ENCODE measurements around the gene TMEM273. TPM values are rescaled to one million over a fixed set of nuclear protein-coding genes. Genes with fewer than 3 reads are reported as not detected.
"Not testable (repeated sequence)": the region's sequence is repeated elsewhere in the genome, so short reads cannot be mapped to it uniquely, and the experiment has no call there.

TMEM273 gene
- total RNA-seq, 1 donor from 2014 or later: not detected

DNA sequence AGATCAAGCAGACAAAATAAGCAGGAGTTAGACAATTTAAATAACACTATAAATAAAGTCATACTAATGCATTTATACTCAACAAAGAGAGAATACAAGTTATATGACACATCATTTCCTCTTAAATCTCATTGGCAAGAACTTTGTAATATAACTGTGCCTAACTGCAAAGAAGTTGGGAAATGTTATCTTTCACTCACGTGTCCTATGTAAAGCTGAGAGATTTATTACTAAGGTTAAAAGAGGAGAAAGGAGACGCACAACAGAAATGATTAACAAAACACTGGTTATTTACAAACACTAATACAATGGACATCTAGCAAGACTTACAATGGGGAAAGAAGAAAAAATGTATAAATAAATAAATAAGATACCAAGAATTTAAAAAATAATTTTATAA lies 12.7 kb upstream of the TMEM273 start:
- no peaks in the 10 kb centered on the region for H3K36me3 Mint-ChIP-seq (ENCODE audit: unreplicated experiment)
- H3K9me3 Mint-ChIP-seq (ENCODE audit: unreplicated experiment): no peaks in the 10 kb centered on the region
- no peak for DNase-seq (ENCODE audit: extremely low spot score, unreplicated experiment)
- no peaks in the 10 kb centered on the region for H3K4me1 Mint-ChIP-seq (ENCODE audit: unreplicated experiment)
- TF ChIP-seq CTCF (IDR thresholded peaks at IDR 0.05): no peak
- H3K4me3 Mint-ChIP-seq (ENCODE audit: unreplicated experiment): no peak overlapping the region
- peaks cover 62% of the 10 kb centered on the region for H3K27me3 Mint-ChIP-seq (ENCODE audit: unreplicated experiment)
- no peak overlapping the region for H3K27ac Mint-ChIP-seq (ENCODE audit: unreplicated experiment)

DNA sequence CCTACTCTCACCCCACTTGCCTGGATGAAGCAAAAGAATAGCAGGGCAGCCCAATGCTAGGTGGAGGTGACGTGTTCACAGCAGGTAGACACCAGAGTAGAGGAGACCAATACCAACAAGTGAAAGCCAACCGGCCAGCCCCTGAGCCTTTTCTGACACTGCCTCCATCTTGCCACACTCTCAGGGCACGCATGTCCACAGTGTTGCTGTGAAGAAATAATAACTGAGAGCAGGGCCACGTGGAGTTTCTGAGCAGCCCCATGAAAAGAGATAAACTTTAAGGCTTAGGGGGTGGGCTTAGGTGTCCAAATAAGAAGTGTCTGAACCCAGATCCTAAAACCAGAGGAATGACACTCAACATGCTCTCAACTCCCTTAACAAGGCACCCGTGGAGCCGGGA lies 9.0 kb upstream of the TMEM273 start:
- Mint-ChIP-seq H3K27ac (ENCODE audit: unreplicated experiment) (no peak overlapping the region), H3K4me1 (ENCODE audit: unreplicated experiment) (no peaks in the 10 kb centered on the region), H3K9me3 (ENCODE audit: unreplicated experiment) (no peaks in the 10 kb centered on the region), H3K4me3 (ENCODE audit: unreplicated experiment) (no peak overlapping the region), H3K27me3 (ENCODE audit: unreplicated experiment) (peaks cover 45% of the 10 kb centered on the region), H3K36me3 (ENCODE audit: unreplicated experiment) (no peaks in the 10 kb centered on the region)
- no peak for TF ChIP-seq CTCF (IDR thresholded peaks at IDR 0.05)
- DNase-seq (ENCODE audit: extremely low spot score, unreplicated experiment): peak; percentile 74

DNA sequence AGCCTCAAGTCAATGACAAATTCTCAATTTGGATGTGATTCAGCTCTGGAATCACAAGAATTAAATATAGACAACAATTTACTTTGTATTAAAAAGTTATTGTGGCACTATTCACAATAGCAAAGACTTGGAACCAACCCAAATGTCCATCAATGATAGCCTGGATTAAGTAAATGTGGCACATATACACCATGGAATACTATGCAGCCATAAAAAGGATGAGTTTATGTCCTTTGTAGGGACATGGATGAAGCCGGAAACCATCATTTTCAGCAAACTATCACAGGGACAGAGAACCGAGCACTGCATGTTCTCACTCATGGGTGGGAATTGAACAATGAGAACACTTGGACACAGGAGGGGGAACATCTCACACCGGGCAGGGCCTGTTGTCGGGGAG lies 7.7 kb upstream of the TMEM273 start:
- not testable (repeated sequence) for H3K4me1 Mint-ChIP-seq (ENCODE audit: unreplicated experiment); DNase-seq (ENCODE audit: extremely low spot score, unreplicated experiment); H3K36me3 Mint-ChIP-seq (ENCODE audit: unreplicated experiment); H3K27ac Mint-ChIP-seq (ENCODE audit: unreplicated experiment); H3K4me3 Mint-ChIP-seq (ENCODE audit: unreplicated experiment); H3K9me3 Mint-ChIP-seq (ENCODE audit: unreplicated experiment)
- peaks cover 47% of the 10 kb centered on the region for H3K27me3 Mint-ChIP-seq (ENCODE audit: unreplicated experiment)

DNA sequence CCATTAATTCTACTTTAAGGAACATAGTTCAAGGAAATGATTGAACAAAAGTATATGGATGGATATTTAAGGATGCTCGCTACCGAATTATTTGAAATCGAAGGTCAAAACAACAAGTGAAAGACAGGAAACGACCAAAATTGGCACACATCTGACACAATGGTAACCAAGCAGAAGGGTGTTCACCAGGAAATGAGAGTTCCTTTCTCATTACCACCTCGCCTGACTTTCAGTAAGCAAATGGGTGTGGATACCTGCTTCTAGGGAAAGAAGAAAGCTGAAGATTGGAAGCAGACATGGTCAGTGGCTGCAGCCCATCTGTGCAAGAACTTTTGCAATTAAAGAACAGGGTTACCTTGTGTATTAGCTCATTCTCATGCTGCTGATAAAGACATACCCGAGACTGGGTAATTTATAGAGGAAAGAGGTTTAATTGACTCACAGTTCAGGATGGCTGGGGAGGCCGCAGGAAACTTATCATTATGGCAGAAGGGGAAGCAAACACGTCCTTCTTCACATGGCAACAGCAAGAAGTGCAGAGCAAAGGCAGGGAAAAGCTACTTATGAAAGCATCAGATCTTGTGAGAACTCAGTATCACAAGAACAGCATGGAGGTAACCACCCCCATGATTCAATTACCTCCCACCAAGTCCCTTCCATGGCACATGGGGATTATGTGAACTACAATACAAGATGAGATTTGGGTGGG lies 6.2 kb upstream of the TMEM273 start:
- H3K27me3 Mint-ChIP-seq (ENCODE audit: unreplicated experiment): peaks cover 40% of the 10 kb centered on the region
- H3K9me3 Mint-ChIP-seq (ENCODE audit: unreplicated experiment): no peaks in the 10 kb centered on the region
- no peaks in the 10 kb centered on the region for H3K36me3 Mint-ChIP-seq (ENCODE audit: unreplicated experiment)
- no peak for TF ChIP-seq CTCF (IDR thresholded peaks at IDR 0.05)
- H3K4me3 Mint-ChIP-seq (ENCODE audit: unreplicated experiment): no peak overlapping the region
- DNase-seq (ENCODE audit: extremely low spot score, unreplicated experiment): no peak
- no peak overlapping the region for H3K27ac Mint-ChIP-seq (ENCODE audit: unreplicated experiment)
- H3K4me1 Mint-ChIP-seq (ENCODE audit: unreplicated experiment): no peaks in the 10 kb centered on the region

GRCh38 chr10:49191349-49191748 lies 3.2 kb upstream of the TMEM273 start:
- H3K27ac Mint-ChIP-seq (ENCODE audit: unreplicated experiment): no peak overlapping the region
- no peak overlapping the region for H3K4me3 Mint-ChIP-seq (ENCODE audit: unreplicated experiment)
- no peaks in the 10 kb centered on the region for H3K9me3 Mint-ChIP-seq (ENCODE audit: unreplicated experiment)
- H3K27me3 Mint-ChIP-seq (ENCODE audit: unreplicated experiment): peaks cover 21% of the 10 kb centered on the region
- DNase-seq (ENCODE audit: extremely low spot score, unreplicated experiment): no peak
- no peak for TF ChIP-seq CTCF (IDR thresholded peaks at IDR 0.05)
- H3K36me3 Mint-ChIP-seq (ENCODE audit: unreplicated experiment): no peaks in the 10 kb centered on the region
- H3K4me1 Mint-ChIP-seq (ENCODE audit: unreplicated experiment): no peaks in the 10 kb centered on the region
